KMS-11 (cell line): ENCODE results near the gene MPZL1.

Experiments
- H2AFZ ChIP-seq: fragments of 200-600 bp; sonication (generic); 2 replicates; pipeline ENCODE4 v1.6.1; 2016; ENCODE audit warnings: antibody characterized with exemption, mixed run types, low read depth
- H3K27ac ChIP-seq: fragments of 200-600 bp; sonication (generic); 2 replicates; pipeline ENCODE4 v1.6.1; 2016; ENCODE audit warnings: mild to moderate bottlenecking, mixed run types
- H3K27me3 ChIP-seq: fragments of 200-600 bp; sonication (generic); 2 replicates; pipeline ENCODE4 v1.6.1; 2017; ENCODE audit warnings: mild to moderate bottlenecking, low read depth, mixed run types, moderate library complexity; ENCODE audit not compliant: insufficient read depth
- H3K36me3 ChIP-seq: fragments of 200-600 bp; sonication (generic); 2 replicates; pipeline ENCODE4 v1.6.1; 2017; ENCODE audit warnings: mild to moderate bottlenecking, mixed run types; ENCODE audit not compliant: insufficient read depth
- H3K4me1 ChIP-seq: fragments of 200-600 bp; sonication (generic); 2 replicates; pipeline ENCODE4 v1.6.1; 2016; ENCODE audit warnings: mild to moderate bottlenecking, low read depth, mixed run types; ENCODE audit not compliant: poor library complexity, severe bottlenecking
- H3K4me2 ChIP-seq: fragments of 200-600 bp; sonication (generic); 2 replicates; pipeline ENCODE4 v1.7.0; 2016; ENCODE audit warnings: mild to moderate bottlenecking, mixed run types
- H3K4me3 ChIP-seq: fragments of 200-600 bp; sonication (generic); IDR thresholded peaks from 2 replicates; pipeline ENCODE4 v1.6.1; 2017; ENCODE audit warnings: low read depth, low read length, mixed read lengths; ENCODE audit not compliant: insufficient read depth
- H3K79me2 ChIP-seq: fragments of 200-600 bp; sonication (generic); 2 replicates; pipeline ENCODE4 v1.6.1; 2016; ENCODE audit warnings: low read depth, mixed run types; ENCODE audit not compliant: insufficient read depth
- H3K9ac ChIP-seq: fragments of 200-600 bp; sonication (generic); 2 replicates; pipeline ENCODE4 v1.6.1; 2016; ENCODE audit warnings: mild to moderate bottlenecking, mixed run types
- H4K20me1 ChIP-seq: fragments of 200-600 bp; sonication (generic); 2 replicates; pipeline ENCODE4 v1.6.1; 2016; ENCODE audit warnings: mild to moderate bottlenecking, mixed run types; ENCODE audit not compliant: insufficient read depth
- TF ChIP-seq, protein P1 (sequence below): fragments of 200-600 bp; sonication (generic); conservative IDR thresholded peaks from 2 replicates; pipeline ENCODE4 v1.6.1; 2017; ENCODE audit warnings: low read depth, mild to moderate bottlenecking, antibody characterized with exemption, low read length, moderate library complexity, mixed read lengths

MPZL1 gene

DNA sequence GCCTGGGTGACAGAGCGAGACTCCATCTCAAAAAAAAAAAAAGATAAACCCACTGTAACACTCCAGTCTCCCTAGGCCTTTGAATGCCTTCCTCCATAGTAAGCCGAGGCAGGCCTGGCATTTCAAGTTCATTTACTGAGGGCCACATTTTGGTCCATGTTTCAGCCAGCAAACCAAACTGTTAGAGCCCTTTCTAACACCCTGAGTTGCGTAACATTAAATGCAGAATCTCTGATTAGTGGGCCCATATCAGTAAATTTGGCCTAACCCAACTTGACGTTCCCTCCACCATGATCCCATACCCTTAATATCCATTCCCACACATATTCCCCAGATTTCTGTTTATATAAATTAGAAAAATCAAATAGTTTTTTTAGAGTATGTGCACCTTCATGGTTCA is 12.4 kb downstream of the MPZL1 start:
- no peak overlapping the region for H3K4me3 ChIP-seq
- H2AFZ ChIP-seq = no peak overlapping the region
- H3K79me2 ChIP-seq = peaks cover 11% of the 10 kb centered on the region; the same call in 1 of the 2 replicates
- no peak overlapping the region for H3K4me2 ChIP-seq
- H3K27me3 ChIP-seq = no peaks in the 10 kb centered on the region
- no peak overlapping the region for H3K9ac ChIP-seq
- no peaks in the 10 kb centered on the region for H4K20me1 ChIP-seq
- TF ChIP-seq, protein P1, sequence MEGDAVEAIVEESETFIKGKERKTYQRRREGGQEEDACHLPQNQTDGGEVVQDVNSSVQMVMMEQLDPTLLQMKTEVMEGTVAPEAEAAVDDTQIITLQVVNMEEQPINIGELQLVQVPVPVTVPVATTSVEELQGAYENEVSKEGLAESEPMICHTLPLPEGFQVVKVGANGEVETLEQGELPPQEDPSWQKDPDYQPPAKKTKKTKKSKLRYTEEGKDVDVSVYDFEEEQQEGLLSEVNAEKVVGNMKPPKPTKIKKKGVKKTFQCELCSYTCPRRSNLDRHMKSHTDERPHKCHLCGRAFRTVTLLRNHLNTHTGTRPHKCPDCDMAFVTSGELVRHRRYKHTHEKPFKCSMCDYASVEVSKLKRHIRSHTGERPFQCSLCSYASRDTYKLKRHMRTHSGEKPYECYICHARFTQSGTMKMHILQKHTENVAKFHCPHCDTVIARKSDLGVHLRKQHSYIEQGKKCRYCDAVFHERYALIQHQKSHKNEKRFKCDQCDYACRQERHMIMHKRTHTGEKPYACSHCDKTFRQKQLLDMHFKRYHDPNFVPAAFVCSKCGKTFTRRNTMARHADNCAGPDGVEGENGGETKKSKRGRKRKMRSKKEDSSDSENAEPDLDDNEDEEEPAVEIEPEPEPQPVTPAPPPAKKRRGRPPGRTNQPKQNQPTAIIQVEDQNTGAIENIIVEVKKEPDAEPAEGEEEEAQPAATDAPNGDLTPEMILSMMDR = no peak
- no peak overlapping the region for H3K27ac ChIP-seq
- no peaks in the 10 kb centered on the region for H3K36me3 ChIP-seq
- H3K4me1 ChIP-seq = no peaks in the 10 kb centered on the region

DNA sequence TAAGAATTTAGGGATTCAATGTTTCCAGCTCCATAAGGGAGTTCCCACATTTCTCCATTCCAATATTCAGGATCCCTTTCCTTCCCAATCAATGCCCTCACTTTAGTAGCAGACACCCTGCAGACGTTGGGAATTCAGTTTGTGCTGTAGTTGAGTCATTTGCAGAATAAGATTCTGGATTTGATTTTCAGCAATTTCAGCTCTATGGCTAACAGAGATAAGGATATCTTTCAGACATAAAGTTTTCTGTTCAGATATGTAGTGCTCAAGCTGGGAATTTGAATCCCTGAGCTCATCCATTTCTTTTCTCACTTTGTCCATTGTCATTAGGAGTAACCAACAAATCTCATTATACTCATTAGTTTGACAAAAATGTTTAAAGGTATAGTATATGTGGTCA is 13.1 kb downstream of the MPZL1 start:
- H4K20me1 ChIP-seq = no peaks in the 10 kb centered on the region
- H3K79me2 ChIP-seq = peaks cover 11% of the 10 kb centered on the region; the same call in 1 of the 2 replicates

DNA sequence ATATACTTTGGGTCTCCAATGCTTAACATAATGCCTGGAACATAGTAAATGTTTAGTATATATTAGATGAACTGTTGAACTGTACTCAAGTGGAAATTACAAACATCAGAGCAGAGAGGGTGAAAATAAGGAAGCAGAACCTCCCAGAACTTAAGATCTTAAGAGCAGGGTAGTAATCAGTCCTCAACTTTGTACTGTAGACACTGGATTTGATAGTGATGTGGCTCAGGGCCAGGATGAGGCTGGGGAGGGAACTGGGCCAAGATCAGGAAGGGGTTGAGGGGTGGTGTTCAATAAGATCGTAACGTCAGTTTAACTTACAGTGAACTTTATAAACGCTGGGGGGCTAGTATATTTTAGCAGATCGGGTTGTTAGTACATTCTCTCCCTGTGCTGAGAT is 15.4 kb downstream of the MPZL1 start:
- H2AFZ ChIP-seq = no peak overlapping the region
- H3K79me2 ChIP-seq = peaks cover 11% of the 10 kb centered on the region; the same call in 1 of the 2 replicates
- H3K4me3 ChIP-seq = no peak overlapping the region
- H3K27ac ChIP-seq = no peak overlapping the region
- no peak overlapping the region for H3K4me2 ChIP-seq
- TF ChIP-seq, protein P1 = no peak
- no peak overlapping the region for H3K9ac ChIP-seq
- no peaks in the 10 kb centered on the region for H3K36me3 ChIP-seq
- no peaks in the 10 kb centered on the region for H4K20me1 ChIP-seq
- H3K27me3 ChIP-seq = no peaks in the 10 kb centered on the region
- peaks cover 4% of the 10 kb centered on the region for H3K4me1 ChIP-seq

More for the DNA sequence above, 13.1 kb downstream of the MPZL1 start:
- Histone ChIP-seq H3K4me2 (no peak overlapping the region), H3K27me3 (no peaks in the 10 kb centered on the region), H2AFZ (no peak overlapping the region), H3K9ac (no peak overlapping the region), H3K4me3 (no peak overlapping the region), H3K36me3 (no peaks in the 10 kb centered on the region), H3K4me1 (no peaks in the 10 kb centered on the region), H3K27ac (no peak overlapping the region)
- TF ChIP-seq, protein P1 = no peak

DNA sequence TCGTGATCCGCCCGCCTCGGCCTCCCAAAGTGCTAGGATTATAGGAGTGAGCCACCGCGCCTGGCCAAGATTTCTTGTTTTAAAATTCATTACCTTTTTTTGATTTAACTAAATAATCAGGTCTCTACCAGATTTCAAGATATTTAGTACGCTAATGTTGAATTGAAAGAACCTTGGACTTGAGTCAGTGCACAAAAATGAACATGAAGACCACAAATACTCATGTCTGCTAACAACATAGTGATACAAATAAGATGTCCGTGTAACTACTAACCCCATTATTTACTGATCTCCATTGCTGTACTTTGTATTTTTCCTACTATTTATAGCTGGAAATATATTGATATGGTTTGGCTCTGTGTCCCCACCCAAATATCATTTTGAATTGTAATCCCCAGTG is 16.4 kb downstream of the MPZL1 start:
- H4K20me1 ChIP-seq = no peaks in the 10 kb centered on the region
- H3K79me2 ChIP-seq = peaks cover 11% of the 10 kb centered on the region; the same call in 1 of the 2 replicates
- TF ChIP-seq, protein P1 = no peak
- H3K4me1 ChIP-seq = peaks cover 13% of the 10 kb centered on the region
- H3K9ac ChIP-seq = no peak overlapping the region
- no peaks in the 10 kb centered on the region for H3K27me3 ChIP-seq
- no peak overlapping the region for H3K4me3 ChIP-seq
- no peak overlapping the region for H3K27ac ChIP-seq
- no peak overlapping the region for H2AFZ ChIP-seq
- no peak overlapping the region for H3K4me2 ChIP-seq
- H3K36me3 ChIP-seq = no peaks in the 10 kb centered on the region
